SK-N-SH treated with all-trans-retinoic acid at 6 μM for 48 hours (cell line): ENCODE results near the gene DNAH5.

ENCODE experiments used
- CREB5 ChIP-seq: fragments of 250-450 bp; sonication (Bioruptor Pico); IDR thresholded peaks from 2 replicates; pipeline ENCODE4 v1.5.1; 2020; ENCODE audit warnings: low read depth, mild to moderate bottlenecking, moderate library complexity
- CSRNP3 ChIP-seq: fragments of 250-450 bp; sonication (Bioruptor Pico); IDR thresholded peaks from 2 replicates; pipeline ENCODE4 v1.5.1; 2021; ENCODE audit warnings: mild to moderate bottlenecking, moderate library complexity
- PATZ1 ChIP-seq: fragments of 250-450 bp; sonication (Bioruptor Pico); IDR thresholded peaks from 2 replicates; pipeline ENCODE4 v1.8.0; 2020; ENCODE audit warnings: mild to moderate bottlenecking, moderate library complexity, borderline replicate concordance
- SNAI2 ChIP-seq: fragments of 250-450 bp; sonication (Bioruptor Pico); IDR thresholded peaks from 2 replicates; pipeline ENCODE4 v1.5.0; 2020; ENCODE audit warnings: mild to moderate bottlenecking, moderate library complexity

GRCh38 chr5:13941468-13941867, 3.0 kb downstream of the DNAH5 start:
- no peak for TF ChIP-seq SNAI2 (CRISPR knock-in tag)
- TF ChIP-seq CSRNP3 (CRISPR knock-in tag): no peak
- TF ChIP-seq PATZ1: no peak
- TF ChIP-seq CREB5 (CRISPR knock-in tag): no peak
